MM.1S (cell line): ENCODE results near the gene MRPS6.

Source experiments
- DNase-seq: peaks from one replicate; pipeline ENCODE4 v3.0.0-alpha.2; 2015
- H2AFZ ChIP-seq: fragments of 300-600 bp; sonication (generic); 2 replicates; pipeline ENCODE4 v1.6.0; 2016; ENCODE audit warnings: antibody characterized with exemption, low read length
- H3F3A ChIP-seq: fragments of 300-600 bp; sonication (generic); 2 replicates; pipeline ENCODE4 v1.6.1; 2016; ENCODE audit warnings: mild to moderate bottlenecking, antibody characterized with exemption, low read length, moderate library complexity, mixed read lengths; ENCODE audit not compliant: insufficient read depth
- H3K27ac ChIP-seq: fragments of 300-600 bp; sonication (generic); 2 replicates; pipeline ENCODE4 v1.5.1; 2016; ENCODE audit warnings: mild to moderate bottlenecking, low read length
- H3K27me3 ChIP-seq: fragments of 300-600 bp; sonication (generic); replicated peaks from 2 replicates; pipeline ENCODE4 v1.6.0; 2016; ENCODE audit warnings: low read length; ENCODE audit not compliant: insufficient read depth
- H3K36me3 ChIP-seq: fragments of 300-600 bp; sonication (generic); replicated peaks from 2 replicates; pipeline ENCODE4 v1.6.1; 2016; ENCODE audit warnings: mild to moderate bottlenecking, low read length, mixed read lengths; ENCODE audit not compliant: insufficient read depth
- H3K4me1 ChIP-seq: fragments of 300-600 bp; sonication (generic); 2 replicates; pipeline ENCODE4 v1.6.1; 2016; ENCODE audit warnings: low read length, mixed read lengths
- H3K4me2 ChIP-seq: fragments of 300-600 bp; sonication (generic); 2 replicates; pipeline ENCODE4 v1.6.0; 2016; ENCODE audit warnings: low read depth, low read length
- H3K4me3 ChIP-seq: fragments of 300-600 bp; sonication (generic); 2 replicates; pipeline ENCODE4 v1.5.1; 2016; ENCODE audit warnings: low read length, mixed read lengths
- H3K79me2 ChIP-seq: fragments of 300-600 bp; sonication (generic); 2 replicates; pipeline ENCODE4 v1.6.1; 2016; ENCODE audit warnings: mixed run types, low read length, mixed read lengths
- H3K9ac ChIP-seq: fragments of 300-600 bp; sonication (generic); 2 replicates; pipeline ENCODE4 v1.6.1; 2016; ENCODE audit warnings: low read length, mixed read lengths
- H3K9me2 ChIP-seq: fragments of 300-600 bp; sonication (generic); replicated peaks from 2 replicates; pipeline ENCODE4 v1.6.1; 2016; ENCODE audit warnings: mild to moderate bottlenecking, low read length, mixed read lengths; ENCODE audit not compliant: insufficient read depth
- H3K9me3 ChIP-seq: fragments of 300-600 bp; sonication (generic); replicated peaks from 2 replicates; pipeline ENCODE4 v1.6.1; 2016; ENCODE audit warnings: mild to moderate bottlenecking, low read length, mixed read lengths; ENCODE audit not compliant: insufficient read depth
- H4K20me1 ChIP-seq: fragments of 300-600 bp; sonication (generic); 2 replicates; pipeline ENCODE4 v1.6.1; 2016; ENCODE audit warnings: mild to moderate bottlenecking, low read length, moderate library complexity, mixed read lengths; ENCODE audit not compliant: insufficient read depth
- EZH2 ChIP-seq: fragments of 300-600 bp; sonication (generic); optimal IDR thresholded peaks from 2 replicates; pipeline ENCODE3; 2017; ENCODE audit warnings: low read depth, mild to moderate bottlenecking, antibody characterized with exemption, low read length, mixed read lengths
- EZH2phosphoT487 ChIP-seq: fragments of 300-600 bp; sonication (generic); IDR thresholded peaks from 2 replicates; pipeline ENCODE4 v1.6.1; 2018; ENCODE audit warnings: antibody characterized with exemption, low read length
- TF ChIP-seq, protein P1 (sequence below): fragments of 300-600 bp; sonication (generic); IDR thresholded peaks from 2 replicates; pipeline ENCODE4 v1.5.1; 2016; ENCODE audit warnings: antibody characterized with exemption, low read length, mixed read lengths

MRPS6 gene

GRCh38 chr21:34039678-34040382, 33.5 kb upstream of the MRPS6 start:
- H4K20me1 ChIP-seq: no peaks in the 10 kb centered on the region
- H3K4me1 ChIP-seq: no peaks in the 10 kb centered on the region
- H3K9me2 ChIP-seq: no peaks in the 10 kb centered on the region
- H2AFZ ChIP-seq: no peak overlapping the region
- no peaks in the 10 kb centered on the region for H3K36me3 ChIP-seq
- H3K9ac ChIP-seq: no peak overlapping the region
- H3K79me2 ChIP-seq: no peaks in the 10 kb centered on the region
- no peak overlapping the region for H3K4me2 ChIP-seq
- no peaks in the 10 kb centered on the region for H3K27me3 ChIP-seq
- TF ChIP-seq, protein P1, sequence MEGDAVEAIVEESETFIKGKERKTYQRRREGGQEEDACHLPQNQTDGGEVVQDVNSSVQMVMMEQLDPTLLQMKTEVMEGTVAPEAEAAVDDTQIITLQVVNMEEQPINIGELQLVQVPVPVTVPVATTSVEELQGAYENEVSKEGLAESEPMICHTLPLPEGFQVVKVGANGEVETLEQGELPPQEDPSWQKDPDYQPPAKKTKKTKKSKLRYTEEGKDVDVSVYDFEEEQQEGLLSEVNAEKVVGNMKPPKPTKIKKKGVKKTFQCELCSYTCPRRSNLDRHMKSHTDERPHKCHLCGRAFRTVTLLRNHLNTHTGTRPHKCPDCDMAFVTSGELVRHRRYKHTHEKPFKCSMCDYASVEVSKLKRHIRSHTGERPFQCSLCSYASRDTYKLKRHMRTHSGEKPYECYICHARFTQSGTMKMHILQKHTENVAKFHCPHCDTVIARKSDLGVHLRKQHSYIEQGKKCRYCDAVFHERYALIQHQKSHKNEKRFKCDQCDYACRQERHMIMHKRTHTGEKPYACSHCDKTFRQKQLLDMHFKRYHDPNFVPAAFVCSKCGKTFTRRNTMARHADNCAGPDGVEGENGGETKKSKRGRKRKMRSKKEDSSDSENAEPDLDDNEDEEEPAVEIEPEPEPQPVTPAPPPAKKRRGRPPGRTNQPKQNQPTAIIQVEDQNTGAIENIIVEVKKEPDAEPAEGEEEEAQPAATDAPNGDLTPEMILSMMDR: no peak
- no peak for TF ChIP-seq EZH2phosphoT487
- TF ChIP-seq EZH2: no peak
- H3K9me3 ChIP-seq: no peaks in the 10 kb centered on the region
- DNase-seq: no peak
- no peak overlapping the region for H3K4me3 ChIP-seq
- no peaks in the 10 kb centered on the region for H3F3A ChIP-seq
- H3K27ac ChIP-seq: no peak overlapping the region

GRCh38 chr21:34042735-34043134, 30.6 kb upstream of the MRPS6 start:
- no peak overlapping the region for H3K27ac ChIP-seq
- DNase-seq: no peak
- H3K9ac ChIP-seq: no peak overlapping the region
- no peaks in the 10 kb centered on the region for H3K27me3 ChIP-seq
- no peaks in the 10 kb centered on the region for H3K9me2 ChIP-seq
- H3F3A ChIP-seq: no peaks in the 10 kb centered on the region; the same call in 1 of the 2 replicates
- no peak overlapping the region for H3K4me2 ChIP-seq
- no peaks in the 10 kb centered on the region for H3K9me3 ChIP-seq
- H2AFZ ChIP-seq: no peak overlapping the region
- no peaks in the 10 kb centered on the region for H4K20me1 ChIP-seq
- no peaks in the 10 kb centered on the region for H3K36me3 ChIP-seq
- no peak overlapping the region for H3K4me3 ChIP-seq
- H3K79me2 ChIP-seq: no peaks in the 10 kb centered on the region
- TF ChIP-seq, protein P1: no peak
- no peak for TF ChIP-seq EZH2phosphoT487
- no peak for TF ChIP-seq EZH2
- peaks cover 8% of the 10 kb centered on the region for H3K4me1 ChIP-seq

GRCh38 chr21:34043333-34043732, 30.0 kb upstream of the MRPS6 start:
- Histone ChIP-seq H3K9me3 (no peaks in the 10 kb centered on the region), H3K4me2 (no peak overlapping the region), H2AFZ (no peak overlapping the region), H3K36me3 (no peaks in the 10 kb centered on the region), H3K9ac (no peak overlapping the region), H3K27ac (no peak overlapping the region), H3K9me2 (no peaks in the 10 kb centered on the region), H3K27me3 (no peaks in the 10 kb centered on the region), H3K79me2 (no peaks in the 10 kb centered on the region), H4K20me1 (no peaks in the 10 kb centered on the region), H3K4me1 (peaks cover 8% of the 10 kb centered on the region), H3K4me3 (no peak overlapping the region), H3F3A (no peaks in the 10 kb centered on the region; the same call in 1 of the 2 replicates)
- TF ChIP-seq, protein P1: no peak
- TF ChIP-seq EZH2phosphoT487: no peak
- TF ChIP-seq EZH2: no peak
- no peak for DNase-seq
